Stimulated activated CD8-positive, alpha-beta memory T cell treated with anti-CD3 and anti-CD28 coated beads, Interleukin-7, amount 100 ng/mL, for 24 hours (primary cell): ENCODE measurements around the gene ARL5B.

Source experiments
- DNase-seq: peaks from one replicate; pipeline ENCODE4 v3.0.0-alpha.2; 2020; ENCODE audit warnings: low read depth

ARL5B gene

GRCh38 chr10:18658271-18659124 is 733 bp upstream of the ARL5B start:
- DNase-seq: no peak

GRCh38 chr10:18659819-18660535 is 746 bp downstream of the ARL5B start:
- DNase-seq: no peak

- DNase-seq: no peak
Observed at GRCh38 chr10:18660816-18661431, 1.7 kb downstream of the ARL5B start.

- no peak for DNase-seq
Observed at GRCh38 chr10:18664841-18665478, 5.7 kb downstream of the ARL5B start.

GRCh38 chr10:18665815-18666558 is 6.8 kb downstream of the ARL5B start:
- no peak for DNase-seq

GRCh38 chr10:18666810-18667209 is 7.6 kb downstream of the ARL5B start:
- no peak for DNase-seq

- no peak for DNase-seq
Observed at GRCh38 chr10:18668026-18668425, 8.8 kb downstream of the ARL5B start.

GRCh38 chr10:18675086-18675801 is 16.0 kb downstream of the ARL5B start:
- DNase-seq: no peak

GRCh38 chr10:18680754-18681153 is 21.5 kb downstream of the ARL5B start:
- no peak for DNase-seq

GRCh38 chr10:18681366-18681765 is 22.1 kb downstream of the ARL5B start:
- DNase-seq: no peak

GRCh38 chr10:18681971-18682411 is 22.8 kb downstream of the ARL5B start:
- no peak for DNase-seq

- no peak for DNase-seq
Observed at GRCh38 chr10:18683427-18683826, 24.2 kb downstream of the ARL5B start.

- DNase-seq: no peak
Observed at GRCh38 chr10:18684416-18684815, 25.2 kb downstream of the ARL5B start.

- DNase-seq: no peak
Observed at GRCh38 chr10:18684953-18685352, 25.7 kb downstream of the ARL5B start.

GRCh38 chr10:18685555-18685954 is 26.3 kb downstream of the ARL5B start:
- DNase-seq: no peak

- DNase-seq: no peak
Observed at GRCh38 chr10:18687195-18687594, 28.0 kb downstream of the ARL5B start.

GRCh38 chr10:18687706-18688105 is 28.5 kb downstream of the ARL5B start:
- no peak for DNase-seq

GRCh38 chr10:18689498-18689897 is 30.3 kb downstream of the ARL5B start:
- no peak for DNase-seq

GRCh38 chr10:18690541-18690940 is 31.3 kb downstream of the ARL5B start:
- DNase-seq: no peak

GRCh38 chr10:18699849-18700840 is 40.9 kb downstream of the ARL5B start:
- DNase-seq: no peak
